Fibroblast of villous mesenchyme (primary cell): ENCODE data around the gene CHD6. TPM values are rescaled to one million over a fixed set of nuclear protein-coding genes. Genes with fewer than 3 reads are reported as not detected.

ENCODE experiments used
- DNase-seq: peaks from one replicate; pipeline ENCODE4 v3.0.0-alpha.2; 2010; ENCODE audit warnings: low read depth
- H3K4me3 ChIP-seq: 2 replicates; pipeline ENCODE4 v1.5.1; 2011; ENCODE audit warnings: low read depth, mild to moderate bottlenecking, low read length
- total RNA-seq: library from RNA; depleted of rRNA; stranded (reverse); fragments of >200 nt; gene quantifications from 2 replicates; pipeline ENCODE4 v1.2.3, GENCODE V29; 2012
- TF ChIP-seq, protein P1 (sequence below): IDR thresholded peaks from 2 replicates; pipeline ENCODE4 v1.5.1; 2012; ENCODE audit warnings: low read depth, mild to moderate bottlenecking, low read length; ENCODE audit not compliant: insufficient read depth

Gene CHD6
- total RNA-seq, 1 donor = 33.2 TPM

DNA sequence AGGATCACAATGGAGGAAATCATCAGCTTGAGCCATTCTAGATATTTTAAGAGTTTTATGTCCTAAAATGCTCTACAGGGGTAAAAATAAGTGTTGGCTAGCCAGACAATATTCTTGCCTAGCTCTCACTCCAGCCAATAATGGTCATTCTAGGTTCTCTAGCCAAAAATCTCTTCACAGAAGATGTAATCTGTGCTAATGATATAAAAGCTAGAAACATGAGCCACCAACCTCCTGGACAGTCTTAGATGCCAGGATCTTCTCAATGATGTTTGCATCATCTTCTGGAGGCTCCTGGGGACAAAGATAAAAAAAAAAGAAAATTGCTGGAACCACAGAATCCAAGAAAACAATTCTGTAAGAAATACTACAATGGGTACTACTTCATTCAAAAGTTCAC, 119.1 kb downstream of the CHD6 start:
- H3K4me3 ChIP-seq = no peak overlapping the region
- DNase-seq = no peak
- TF ChIP-seq, protein P1, sequence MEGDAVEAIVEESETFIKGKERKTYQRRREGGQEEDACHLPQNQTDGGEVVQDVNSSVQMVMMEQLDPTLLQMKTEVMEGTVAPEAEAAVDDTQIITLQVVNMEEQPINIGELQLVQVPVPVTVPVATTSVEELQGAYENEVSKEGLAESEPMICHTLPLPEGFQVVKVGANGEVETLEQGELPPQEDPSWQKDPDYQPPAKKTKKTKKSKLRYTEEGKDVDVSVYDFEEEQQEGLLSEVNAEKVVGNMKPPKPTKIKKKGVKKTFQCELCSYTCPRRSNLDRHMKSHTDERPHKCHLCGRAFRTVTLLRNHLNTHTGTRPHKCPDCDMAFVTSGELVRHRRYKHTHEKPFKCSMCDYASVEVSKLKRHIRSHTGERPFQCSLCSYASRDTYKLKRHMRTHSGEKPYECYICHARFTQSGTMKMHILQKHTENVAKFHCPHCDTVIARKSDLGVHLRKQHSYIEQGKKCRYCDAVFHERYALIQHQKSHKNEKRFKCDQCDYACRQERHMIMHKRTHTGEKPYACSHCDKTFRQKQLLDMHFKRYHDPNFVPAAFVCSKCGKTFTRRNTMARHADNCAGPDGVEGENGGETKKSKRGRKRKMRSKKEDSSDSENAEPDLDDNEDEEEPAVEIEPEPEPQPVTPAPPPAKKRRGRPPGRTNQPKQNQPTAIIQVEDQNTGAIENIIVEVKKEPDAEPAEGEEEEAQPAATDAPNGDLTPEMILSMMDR = no peak

DNA sequence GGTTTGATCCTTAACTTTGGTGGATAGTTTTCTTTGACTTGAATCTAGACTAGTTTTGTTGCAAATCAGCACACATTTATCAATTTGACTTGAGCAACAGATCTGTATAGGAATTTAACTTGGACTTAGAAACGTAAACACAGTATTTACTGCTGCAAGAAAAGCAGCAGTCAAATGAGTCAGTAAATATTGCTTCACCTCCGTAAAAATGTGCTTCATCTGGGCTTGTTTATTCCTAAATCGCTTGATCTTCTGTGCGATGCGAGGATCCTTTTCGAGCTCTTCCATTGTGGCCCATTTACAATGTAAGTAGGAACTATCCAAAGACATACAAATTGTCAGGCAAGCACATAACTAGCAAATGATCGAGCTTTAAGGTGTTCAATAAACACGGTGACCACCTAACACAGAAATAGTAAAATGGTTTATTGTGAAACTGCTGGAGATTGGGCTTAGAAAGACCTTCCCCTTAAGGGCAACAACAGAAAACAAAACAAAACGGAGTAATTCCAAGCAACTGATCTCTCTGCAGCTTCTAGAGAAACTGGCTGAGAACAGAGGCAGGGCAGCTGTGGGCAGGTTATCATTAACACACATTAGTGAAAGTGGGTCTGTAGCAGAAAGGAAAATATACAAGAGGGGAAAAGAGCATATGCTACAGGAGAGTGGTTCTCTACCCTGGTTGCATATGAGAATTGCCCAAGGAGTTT, 120.8 kb downstream of the CHD6 start:
- TF ChIP-seq, protein P1 = no peak
- peak overlapping the region; percentile 10 for H3K4me3 ChIP-seq
- peak; percentile 92 for DNase-seq

DNA sequence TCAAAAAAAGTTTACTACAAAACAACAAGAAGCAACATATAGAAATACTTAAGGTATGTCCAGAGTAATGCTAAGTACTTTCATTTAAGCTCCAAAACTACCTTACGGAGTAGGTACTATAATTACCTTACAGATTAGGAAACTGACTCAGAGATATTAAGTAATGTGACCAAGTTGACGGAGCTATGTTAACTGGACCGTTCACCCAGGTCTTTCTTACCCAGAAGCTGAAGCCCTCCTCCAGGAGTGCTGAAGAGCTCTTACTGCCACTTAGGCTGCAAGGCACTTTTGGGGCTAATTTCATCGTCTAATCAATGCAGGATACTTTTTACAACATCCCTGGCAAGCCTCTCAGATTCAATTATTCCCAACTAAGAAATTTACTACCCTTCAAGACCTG, 123.7 kb downstream of the CHD6 start:
- H3K4me3 ChIP-seq = no peak overlapping the region
- no peak for DNase-seq
- TF ChIP-seq, protein P1 = no peak

DNA sequence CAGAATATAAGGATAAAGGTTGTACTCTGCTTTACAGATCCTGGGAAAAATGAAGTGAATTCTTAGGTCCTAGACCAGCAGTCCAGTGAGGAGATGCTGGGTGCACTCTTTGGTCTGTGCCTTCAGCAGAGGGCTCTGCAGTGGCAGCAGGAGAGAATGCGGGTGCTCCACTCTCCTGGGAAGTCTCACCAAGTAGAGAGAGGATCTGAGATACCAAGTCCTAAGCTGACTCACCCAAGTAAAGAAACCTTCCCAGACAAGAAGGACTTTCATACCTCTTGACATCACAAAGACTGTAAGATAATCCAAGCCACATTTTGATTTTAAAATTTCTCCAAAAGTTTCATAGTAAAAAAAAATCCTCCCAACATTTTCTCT, 134.6 kb downstream of the CHD6 start:
- DNase-seq = no peak
- TF ChIP-seq, protein P1 = no peak
- H3K4me3 ChIP-seq = no peak overlapping the region

DNA sequence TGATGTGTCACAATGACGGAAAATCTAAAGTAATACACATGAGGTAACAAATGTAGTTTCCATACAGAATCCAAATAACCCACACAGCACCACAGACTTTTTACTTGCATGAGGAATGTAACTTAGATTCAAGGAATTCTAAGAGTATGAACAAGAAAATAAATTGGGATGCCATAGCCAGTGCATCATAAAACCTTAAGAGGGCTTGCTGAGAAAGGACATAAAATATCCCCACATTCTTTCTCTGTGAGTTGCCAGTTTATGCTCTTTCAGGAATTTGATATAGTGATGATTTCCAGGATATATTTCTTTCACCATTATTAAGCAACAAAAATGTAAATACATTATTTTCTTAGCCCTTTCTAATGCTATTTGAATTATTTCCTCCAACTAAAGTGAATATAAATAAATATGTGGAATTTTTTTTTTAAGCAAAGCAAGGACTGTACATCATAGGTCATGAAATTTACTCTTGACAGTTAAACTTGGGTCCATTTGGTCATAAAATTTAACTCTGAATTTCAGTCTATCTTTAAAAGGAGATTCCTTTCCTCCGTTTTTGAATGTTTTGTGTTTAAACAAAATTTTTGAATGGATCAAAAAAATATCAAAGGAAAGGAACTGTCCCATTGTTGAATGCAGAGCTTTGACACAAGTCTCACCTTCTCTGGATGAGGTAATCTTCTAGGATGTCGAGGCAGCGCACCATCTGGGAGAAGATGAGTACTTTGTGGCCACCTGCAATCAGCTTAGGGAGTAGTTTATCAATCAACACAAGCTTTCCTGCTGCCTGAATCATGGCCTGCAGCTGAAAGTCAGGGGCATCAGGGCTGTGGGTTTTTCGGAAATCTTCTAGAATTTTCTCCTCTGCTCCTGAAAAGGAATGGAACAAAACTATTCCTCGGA, 135.3 kb downstream of the CHD6 start:
- H3K4me3 ChIP-seq = no peak overlapping the region
- TF ChIP-seq, protein P1 = no peak
- peak; percentile 77 for DNase-seq

DNA sequence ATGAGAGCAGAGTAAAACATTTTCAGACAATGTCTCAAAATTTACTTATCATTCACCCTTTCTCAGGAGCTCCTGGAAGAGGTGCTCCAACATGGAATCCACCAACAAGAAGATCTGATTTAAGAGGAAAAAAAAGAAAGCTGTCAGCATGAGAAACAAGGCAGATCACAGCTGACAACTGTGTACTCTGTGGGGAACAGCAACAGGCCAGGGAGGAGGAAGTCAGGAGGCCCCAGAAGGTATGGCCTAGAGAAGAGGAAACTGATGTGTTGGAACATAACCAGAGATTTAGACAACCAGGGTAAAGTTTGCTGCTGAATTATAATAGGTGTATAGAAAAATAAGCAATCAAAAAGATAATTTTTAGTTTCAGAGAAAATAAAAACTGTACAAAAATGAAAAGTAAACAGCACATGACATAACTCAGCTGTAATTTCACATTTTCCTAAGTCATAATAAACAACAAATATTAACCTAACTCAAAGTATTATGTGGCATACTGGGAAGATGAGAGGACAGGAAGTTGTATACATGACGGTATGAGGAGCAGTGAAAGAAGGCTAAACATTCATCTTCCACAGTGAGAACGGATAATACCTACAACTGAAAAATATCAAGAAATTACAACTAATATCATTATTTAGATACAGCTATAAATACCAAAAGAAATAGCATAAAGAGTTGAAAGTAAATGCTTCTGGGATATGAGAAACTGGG, 138.0 kb downstream of the CHD6 start:
- TF ChIP-seq, protein P1 = no peak
- H3K4me3 ChIP-seq = no peak overlapping the region
- DNase-seq = no peak
